Activated gamma-delta T cell (primary cell): ENCODE measurements around the gene CD47.

Source experiments
- DNase-seq: peaks from one replicate; lab custom pipeline; 2025; lab: John Stamatoyannopoulos, UW

CD47 gene

DNA sequence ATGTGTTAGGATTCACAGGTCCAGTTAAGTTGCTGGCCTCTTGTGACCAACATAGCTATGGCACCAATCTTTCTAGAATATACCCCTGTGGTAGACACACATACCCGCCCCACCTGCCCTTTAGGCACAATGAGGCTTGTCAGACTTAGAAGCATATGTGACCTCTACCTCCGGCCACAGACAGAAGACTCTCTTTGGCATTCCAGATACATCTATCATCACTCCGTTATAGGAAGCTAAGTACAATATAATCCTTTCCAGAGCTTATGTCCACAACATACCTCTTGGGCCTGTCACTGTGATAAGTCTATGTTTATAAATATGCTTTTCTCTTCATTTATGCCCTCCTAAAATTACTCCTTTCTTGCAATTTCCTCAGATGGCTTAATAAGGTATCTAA, 39.8 kb downstream of the CD47 start:
- DNase-seq = no peak

DNA sequence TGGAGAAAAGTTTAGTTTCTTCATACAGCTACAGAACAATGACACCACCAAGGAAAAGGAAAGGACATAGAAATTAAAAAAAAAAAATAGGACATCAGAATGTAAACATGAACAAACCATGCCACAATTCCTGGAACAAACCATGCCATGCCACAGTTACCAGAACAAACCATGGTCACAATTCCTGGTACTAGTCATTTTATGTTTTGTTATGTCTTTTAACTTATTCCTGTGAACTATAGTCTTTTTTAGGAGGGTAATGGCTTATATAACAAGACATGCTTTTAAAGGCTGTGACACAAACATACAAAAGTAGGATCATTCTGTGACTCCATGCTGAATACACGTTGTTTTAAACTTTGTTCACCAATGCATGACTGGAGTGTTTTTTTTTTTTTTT, 42.8 kb downstream of the CD47 start:
- no peak for DNase-seq

DNA sequence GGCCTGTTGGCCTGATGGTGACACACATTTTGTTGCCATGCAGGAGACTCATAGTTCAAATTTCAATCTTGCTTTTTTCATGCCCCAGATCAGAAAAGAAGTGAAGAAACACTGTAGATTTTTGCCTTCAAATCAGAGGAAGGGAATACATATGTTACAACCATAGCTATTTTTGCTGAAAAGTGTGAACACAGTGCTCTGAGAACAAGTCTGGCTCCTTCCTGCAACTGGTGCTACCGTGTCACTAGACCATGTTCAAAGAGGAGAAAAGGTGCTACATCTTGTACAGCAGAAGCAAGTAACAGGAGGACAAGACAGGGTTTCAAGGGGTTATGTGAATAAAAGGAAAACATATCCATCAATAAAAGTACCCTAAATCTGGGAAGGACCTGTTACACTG, 44.6 kb downstream of the CD47 start:
- DNase-seq = no peak

DNA sequence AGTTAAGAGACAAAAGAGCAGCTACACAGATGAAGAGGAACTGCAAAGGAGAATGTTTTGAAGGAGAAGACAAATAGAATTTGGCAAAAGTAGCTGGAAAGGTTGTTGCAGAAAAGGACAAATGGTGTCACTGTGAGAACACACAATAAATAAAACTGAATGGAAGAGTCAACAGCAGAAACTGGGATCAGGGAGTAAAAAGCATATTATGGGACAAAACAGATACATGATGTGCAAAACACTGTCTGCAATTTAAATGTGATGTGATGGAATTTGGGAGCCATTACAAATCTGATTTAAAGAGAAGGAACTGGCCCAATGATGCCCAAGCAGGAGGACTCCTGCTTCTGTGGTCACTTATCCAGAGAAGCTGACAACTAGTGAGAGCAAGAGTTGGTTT, 46.1 kb downstream of the CD47 start:
- no peak for DNase-seq

DNA sequence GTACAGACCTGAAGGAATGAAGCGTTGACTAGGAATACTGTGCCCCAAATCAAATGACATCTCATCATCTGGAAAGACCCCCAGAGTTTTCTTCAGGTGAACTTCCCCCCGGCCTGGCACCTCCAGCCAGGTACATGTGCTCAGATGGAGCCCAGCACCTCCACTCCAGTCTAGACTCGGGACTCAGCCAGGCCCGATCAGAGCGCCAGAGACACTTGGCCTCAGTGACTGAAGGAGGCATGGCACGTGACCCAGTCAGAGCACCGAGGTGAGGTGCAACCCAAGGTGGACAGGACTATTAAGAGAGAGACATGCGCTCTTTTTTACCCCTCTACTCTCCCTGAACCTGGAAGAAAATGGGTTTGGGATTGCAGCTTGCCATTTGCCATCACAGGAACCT, 48.5 kb downstream of the CD47 start:
- DNase-seq = no peak

DNA sequence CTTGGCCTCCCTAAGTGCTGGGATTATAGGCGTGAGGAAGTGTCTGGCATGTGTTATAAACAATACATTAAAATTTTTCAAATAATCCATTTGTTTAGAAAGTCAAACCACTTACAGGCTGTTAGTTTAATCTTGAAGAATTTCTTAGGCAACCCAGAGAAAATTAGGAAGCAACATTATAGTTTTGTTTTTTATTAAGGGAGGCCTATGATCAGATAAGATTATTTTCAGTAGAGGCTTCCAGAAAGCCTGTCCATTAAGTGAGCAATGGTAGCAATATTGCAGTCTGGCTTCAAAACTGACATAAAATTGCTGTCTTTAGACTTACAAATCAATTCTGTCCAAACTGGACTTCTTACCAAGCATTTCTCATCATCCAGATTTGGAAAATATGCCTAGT, 49.6 kb downstream of the CD47 start:
- DNase-seq = no peak

DNA sequence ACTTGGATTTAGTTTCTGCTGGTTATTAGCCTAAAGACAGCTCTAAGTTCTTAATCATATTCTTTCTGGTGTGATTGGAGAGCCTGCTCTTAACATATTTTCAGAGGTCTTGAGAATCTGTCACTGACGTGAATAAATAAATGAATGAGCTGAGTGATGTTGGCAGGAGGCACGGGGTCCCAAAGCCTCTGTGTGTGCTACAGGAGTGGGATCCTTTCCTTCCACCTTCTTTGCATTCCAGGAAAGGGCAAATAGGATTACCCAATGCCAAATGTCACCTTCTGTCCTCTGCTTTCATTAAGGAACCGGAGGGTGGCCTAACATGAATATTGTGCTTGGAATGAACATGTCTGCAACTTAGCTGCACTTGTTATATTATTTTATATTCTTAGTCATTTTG, 53.1 kb downstream of the CD47 start:
- no peak for DNase-seq

DNA sequence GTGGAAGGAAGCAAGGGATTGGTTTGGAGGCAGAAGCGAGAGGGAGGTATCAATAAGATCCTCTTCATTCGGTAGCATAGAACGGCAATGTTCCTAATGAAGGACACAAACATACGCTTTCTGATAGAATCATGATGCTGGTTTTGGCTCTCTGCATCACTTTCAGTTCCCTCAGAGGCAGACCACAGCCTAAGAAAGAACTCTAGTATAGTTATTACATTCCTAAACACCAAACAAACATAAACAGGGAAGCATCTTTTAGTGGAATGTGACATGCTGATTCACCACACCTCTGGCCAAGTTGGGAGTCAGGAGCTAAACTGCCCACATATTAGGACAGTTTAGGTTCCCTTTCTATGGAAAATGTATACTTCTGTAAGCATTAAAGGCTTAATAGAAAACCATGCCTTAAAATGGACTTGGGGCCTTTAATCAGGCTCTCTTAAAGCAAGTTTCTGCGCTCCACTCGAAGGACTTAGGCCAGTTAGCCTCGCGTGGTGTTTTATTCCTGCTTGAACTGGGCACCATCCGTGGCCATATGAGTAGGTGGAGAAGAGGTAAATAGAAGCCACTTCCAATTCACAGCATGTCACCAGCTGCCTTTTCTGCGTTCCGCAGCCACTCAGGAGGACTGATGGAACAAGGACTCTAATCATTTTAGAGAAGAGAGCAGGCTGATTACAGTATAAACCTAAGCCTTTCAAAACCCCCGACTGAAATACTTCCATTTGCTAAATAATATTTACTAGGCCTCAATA, 53.7 kb downstream of the CD47 start:
- DNase-seq = no peak

DNA sequence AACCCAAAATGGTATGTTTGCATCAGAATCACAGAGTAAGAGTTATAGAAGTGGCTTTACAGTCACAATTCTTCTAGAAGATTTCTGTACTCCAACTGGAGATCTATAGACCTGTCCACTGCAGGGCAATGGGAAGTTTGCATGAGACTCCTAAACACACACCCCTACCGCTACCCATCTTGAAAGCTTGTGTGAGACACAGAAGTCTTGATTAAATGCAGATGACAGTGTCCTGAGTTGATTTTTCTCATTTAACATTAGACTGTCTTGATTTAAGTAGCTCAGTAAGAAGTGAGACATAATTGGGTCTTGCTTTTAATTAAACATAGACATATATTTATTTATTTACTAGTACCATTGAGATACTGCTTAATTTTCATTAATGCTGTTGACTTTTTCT, 54.4 kb downstream of the CD47 start:
- no peak for DNase-seq

DNA sequence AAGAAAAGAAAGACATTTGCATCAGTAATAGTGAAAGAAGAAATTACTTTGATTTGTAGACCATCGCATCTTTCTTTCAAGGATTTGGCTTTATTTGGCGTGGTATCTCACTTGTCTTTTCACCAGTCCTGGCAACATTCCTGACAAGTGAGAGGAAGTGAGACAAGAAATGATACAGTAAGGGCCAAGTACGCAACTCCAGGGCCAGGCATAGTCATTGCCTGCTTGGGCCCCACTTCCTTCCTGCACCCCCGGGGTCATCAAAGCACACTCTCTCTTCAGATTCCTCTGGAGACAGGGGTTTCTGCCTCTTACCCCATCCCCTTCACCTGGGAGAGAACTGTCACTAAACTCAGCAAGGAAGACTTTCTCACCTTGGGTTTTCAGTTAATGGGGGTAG, 55.1 kb downstream of the CD47 start:
- no peak for DNase-seq

DNA sequence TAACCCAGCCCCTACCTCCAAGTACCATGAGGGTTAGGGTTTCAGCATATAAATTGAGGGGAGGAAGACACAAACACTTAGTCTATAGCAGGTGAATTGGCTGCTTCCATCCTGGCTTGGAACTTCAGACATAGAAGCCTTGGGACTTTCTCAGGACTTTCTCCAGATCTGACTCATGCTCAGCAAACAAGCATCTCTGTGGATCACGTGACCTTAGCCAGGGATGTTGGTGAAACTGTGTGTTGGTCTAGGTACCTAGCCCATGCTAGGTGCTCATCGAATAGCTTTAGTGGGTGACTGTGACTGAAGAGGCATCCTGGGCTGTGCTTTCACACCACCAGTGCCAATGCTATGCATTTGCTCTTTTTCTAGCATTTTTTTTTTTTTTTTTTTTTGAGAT, 58.9 kb downstream of the CD47 start:
- DNase-seq = no peak

DNA sequence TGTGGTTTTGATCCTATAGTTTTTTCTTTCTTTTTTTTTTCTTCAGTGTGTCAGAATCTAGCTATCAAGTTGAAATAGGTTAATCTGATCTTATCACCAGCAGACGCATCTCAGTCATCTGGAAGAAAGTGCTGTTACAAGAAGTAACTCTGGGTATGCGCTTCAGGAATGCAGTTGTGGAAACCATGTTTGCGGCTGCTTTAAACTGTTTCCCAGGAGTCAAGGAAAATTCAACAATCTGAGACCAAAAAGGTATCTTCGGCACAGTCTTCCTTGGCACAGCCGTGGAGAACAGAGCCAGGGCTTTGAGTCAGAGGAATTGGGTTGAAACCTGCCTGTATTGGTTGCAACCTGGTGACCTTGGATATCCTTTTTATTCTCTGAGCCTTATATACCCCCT, 59.9 kb downstream of the CD47 start:
- DNase-seq = no peak

DNA sequence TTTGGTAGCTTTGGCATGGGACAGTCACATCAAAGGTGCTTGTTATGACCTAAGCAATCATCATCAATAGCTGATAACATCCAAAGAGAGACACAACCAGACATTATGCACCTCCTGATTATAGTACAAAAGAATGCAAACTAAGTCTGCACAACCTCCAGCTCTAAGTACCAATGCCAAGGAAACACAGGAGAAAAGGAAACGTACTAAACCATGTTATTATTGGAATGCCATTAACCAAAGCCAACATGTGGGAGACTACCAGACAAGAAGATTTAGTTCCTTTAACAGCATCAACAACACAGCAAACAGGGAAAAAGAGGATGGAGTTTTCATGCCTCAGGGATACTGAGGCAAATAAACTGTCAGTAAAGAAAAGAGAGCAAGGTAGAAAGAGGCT, 61.4 kb downstream of the CD47 start:
- DNase-seq = no peak

DNA sequence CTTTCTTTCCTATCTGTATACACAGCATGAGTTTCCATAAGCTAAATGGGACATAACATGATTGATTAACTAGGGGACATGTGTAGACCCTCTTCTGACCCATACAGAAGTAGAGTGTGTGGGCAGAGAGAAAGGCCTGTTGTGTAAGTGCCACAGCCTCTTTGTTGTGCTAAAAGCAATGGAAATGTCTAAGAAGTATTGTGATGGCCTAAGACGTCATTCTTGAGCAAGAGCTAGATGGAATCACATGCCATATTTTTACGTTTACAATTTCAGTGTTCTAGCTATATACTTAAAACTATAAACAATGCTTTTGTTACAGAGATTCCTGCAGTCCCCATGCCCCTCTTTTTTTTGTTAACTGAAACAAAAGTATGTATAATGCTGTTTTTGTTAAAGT, 61.9 kb downstream of the CD47 start:
- DNase-seq = no peak

DNA sequence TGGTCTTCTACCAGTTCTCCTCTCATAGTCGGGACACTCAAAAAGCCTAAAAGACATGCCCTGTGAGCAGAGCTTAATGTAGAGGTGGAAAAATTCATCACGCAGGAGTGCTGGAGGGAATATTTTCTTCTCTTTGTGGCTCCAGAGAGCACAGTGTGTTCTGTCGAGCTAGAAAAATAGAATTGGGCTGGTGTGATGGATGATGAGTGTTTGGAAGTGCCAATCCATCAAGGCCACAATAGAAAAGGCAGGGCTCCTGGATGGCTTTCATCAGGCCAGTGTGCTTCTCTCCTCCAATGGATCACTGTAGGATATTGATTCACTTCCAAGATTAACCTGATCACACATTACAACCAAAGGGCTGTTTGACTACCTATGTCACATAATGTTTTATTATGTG, 65.7 kb downstream of the CD47 start:
- DNase-seq = no peak

DNA sequence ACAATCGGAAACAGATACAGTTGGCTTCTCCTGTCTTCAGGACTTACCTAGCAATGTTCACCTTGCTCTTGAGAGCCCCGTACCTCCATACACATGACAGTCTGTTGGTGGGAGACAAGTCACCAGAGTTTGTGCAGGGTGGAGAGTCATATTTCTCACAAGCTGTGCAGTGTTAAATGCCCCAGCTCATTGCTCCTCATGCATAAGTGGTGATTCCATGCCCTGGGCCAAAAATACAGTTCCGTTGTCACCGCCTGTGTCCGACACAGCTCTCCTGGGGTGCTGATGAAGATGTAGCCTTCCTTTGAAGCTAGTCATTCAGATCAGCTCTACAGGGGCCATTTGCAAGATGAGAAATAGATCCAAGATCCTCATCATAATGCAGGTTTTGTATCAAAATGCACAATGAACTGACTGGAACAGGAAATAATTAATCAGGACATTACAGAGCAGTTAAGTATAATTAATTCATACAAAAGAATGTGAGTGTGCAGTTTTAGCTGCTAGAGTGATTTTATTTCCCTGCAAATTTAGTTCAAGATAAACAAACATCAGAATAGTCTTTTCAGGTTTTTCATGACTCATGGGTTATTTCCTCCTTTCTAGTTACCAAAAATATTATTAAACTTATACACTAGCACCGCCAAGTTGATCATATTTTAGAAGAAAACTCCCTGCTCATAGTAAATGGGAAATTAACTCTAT, 66.5 kb downstream of the CD47 start:
- no peak for DNase-seq

DNA sequence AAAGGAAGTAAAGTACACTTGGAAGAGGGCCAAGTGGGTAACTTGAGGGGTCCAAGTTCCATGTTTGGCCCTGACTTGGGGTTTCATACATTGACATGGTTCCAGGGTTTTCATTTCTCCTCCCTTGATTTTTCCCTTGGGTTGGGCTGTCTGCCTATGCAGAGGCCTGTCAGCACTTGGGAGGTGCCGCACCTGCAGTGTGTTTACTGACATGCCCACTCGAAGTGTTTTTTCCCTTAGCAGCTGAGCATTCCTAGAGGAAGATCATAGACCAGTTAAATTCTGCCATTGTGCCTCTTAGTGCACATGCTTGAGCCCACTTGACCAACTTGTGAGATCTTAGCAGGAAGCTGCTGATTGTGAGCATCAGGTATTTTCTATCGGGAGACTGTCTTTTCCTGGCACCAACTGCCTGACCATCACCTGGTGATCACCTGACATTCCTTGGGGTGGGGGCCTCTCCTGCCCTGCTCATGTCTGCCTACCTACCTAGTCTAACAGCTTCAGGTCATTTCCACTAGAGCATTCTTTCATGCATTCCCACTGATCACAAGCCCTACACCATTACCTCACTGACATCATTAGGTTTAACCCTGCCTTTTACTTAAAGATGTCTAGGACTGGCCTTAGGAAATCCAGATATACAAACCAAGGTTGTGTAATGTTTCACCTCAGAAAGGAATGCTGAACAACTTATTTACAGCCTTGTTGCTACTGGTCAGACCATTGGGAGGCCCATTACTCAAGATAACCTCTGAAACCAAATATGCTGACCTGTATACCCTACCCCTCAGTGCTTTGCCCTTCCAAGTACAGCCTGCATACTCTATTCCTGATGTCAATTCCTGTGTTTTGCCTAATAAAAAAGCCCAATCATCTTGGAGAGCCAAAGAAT, 68.3 kb downstream of the CD47 start:
- no peak for DNase-seq

DNA sequence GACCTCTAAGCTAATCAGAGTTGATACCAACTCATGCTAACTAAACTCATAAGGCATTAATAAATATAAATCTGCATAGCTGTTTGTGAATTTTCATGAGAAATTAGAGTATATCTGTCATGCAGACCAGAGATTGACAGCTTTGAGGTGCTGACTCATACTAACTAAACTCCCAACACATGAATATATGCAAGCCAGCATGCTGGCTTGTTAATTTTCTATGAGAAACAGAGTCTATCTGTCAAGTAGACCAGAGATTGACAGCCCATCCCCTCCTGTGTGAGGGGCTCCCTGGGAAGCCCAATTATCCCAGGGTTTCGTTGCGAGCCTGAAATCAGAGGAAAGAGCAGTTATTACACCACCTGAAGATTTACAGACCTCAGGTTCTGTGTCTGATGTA, 69.3 kb downstream of the CD47 start:
- no peak for DNase-seq

DNA sequence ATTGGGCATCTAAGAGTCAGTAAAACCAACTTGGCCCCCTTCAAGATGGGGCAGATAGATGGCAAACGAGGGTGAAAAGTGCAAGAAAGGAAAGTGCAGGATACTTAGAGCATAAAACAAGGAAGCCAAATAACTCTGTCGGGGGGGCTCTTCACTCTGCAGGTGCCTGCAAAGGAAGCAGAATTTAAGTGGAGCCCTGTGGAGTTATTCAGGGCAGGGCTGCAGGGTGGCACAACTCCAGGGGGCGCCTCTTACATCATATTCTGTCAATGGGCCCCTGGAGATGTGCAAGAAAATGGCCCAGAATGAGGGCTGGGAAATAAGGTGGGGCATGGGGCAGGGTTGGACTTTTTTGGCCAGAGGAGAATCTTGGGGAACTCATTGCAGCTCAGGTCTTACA, 69.7 kb downstream of the CD47 start:
- DNase-seq = no peak

DNA sequence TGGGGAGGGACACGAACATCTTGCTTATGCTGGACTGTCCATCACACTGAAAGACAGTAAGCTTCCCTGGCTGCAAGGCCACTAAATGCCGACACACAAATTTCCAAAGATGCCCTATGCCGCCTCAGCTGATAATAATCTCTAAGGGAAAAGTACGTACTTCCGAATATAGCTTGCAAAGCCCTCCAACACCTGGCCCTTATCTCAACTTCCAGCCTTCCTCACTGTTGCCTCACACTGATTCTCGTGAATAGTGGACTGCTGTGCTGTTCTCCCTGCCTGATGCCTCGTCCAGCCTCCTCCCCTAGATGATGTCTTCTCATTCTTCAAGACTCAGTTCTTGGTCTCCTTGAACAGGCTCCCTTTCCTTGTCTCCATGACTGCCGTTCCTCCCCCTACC, 72.3 kb downstream of the CD47 start:
- no peak for DNase-seq

DNA sequence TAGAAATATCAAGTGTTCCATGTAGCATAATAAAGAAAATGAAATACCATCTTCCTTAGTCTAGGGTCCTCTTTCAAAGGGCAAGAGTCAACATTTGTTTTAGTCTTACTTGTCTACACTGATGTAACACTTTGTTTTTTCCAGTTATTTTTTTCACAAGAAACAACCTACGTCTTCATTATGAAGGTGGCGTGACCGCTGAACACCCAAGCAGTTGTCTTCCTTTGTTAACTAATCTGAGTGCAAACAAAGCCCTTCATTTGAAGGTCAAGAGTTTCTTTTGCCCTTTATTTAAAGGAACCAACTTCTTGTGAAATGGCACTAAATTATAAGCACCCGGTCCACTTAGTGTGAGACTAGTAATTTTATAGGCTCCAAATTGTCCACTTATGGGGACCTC, 73.2 kb downstream of the CD47 start:
- no peak for DNase-seq

DNA sequence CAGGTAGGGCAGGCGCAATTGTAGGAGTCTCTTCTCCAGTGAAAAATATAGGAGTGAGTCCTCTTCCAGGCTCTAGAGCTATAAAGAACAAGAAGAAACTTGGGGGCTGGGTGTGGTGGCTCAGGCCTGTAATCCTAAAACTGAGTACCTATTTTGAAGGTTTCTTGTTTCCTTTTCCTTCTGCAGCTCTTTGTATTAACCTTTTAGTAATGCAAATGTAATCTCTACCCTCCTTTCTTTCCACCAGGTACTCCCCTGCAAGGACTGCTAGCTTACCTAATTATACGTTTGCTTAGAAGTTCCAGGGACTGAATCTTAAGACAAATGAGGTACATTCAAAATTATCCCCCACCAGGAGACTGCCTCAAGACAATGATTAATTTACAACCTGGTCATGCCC, 75.9 kb downstream of the CD47 start:
- no peak for DNase-seq
